Stimulated activated CD4-positive, alpha-beta T cell treated with anti-CD3 and anti-CD28 coated beads, TNF-alpha, amount 100 ng/mL, for 4 hours (primary cell): ENCODE data around the gene USP17L5.
"Not testable (repeated sequence)": the region's sequence is repeated elsewhere in the genome, so short reads cannot be mapped to it uniquely, and the experiment has no call there.

Source experiments
- DNase-seq, 3 experiments: peaks; one replicate each; pipeline ENCODE4 v3.0.0-alpha.2; 2020; ENCODE audit warnings: low read depth in 3 of 3

Gene USP17L5

GRCh38 chr4:9339103-9339502 lies at the start of gene USP17L5:
TSS of gene USP17L5 (plus strand) at chr4:9339403. CDS start at chr4:9339403, 0 bp downstream.
- not testable (repeated sequence) for DNase-seq

GRCh38 chr4:9324191-9324590 lies 15.0 kb upstream of the USP17L5 start:
- DNase-seq = not testable (repeated sequence)

- not testable (repeated sequence) for DNase-seq
Observed at GRCh38 chr4:9324865-9325264, 14.3 kb upstream of the USP17L5 start, which contains the start of gene USP17L24. TSS of gene USP17L24 (plus strand) at chr4:9325165. CDS start at chr4:9325165, 0 bp downstream.

GRCh38 chr4:9329611-9330010 lies 9.6 kb upstream of the USP17L5 start, which contains the start of gene USP17L25:
TSS of gene USP17L25 (plus strand) at chr4:9329911. CDS start at chr4:9329911, 0 bp downstream.
- DNase-seq = not testable (repeated sequence)

GRCh38 chr4:9334358-9334757 lies 4.8 kb upstream of the USP17L5 start, which contains the start of gene USP17L26:
TSS of gene USP17L26 (plus strand) at chr4:9334658. CDS start at chr4:9334658, 0 bp downstream.
- not testable (repeated sequence) for DNase-seq

- not testable (repeated sequence) for DNase-seq
Observed at GRCh38 chr4:9343848-9344247, 4.6 kb downstream of the USP17L5 start, which contains the start of gene USP17L27. TSS of gene USP17L27 (plus strand) at chr4:9344148. CDS start at chr4:9344148, 0 bp downstream.

GRCh38 chr4:9348593-9348992 lies 9.4 kb downstream of the USP17L5 start, which contains the start of gene USP17L28:
TSS of gene USP17L28 (plus strand) at chr4:9348893. CDS start at chr4:9348893, 0 bp downstream.
- not testable (repeated sequence) for DNase-seq

GRCh38 chr4:9350866-9351265 lies 11.7 kb downstream of the USP17L5 start:
- not testable (repeated sequence) for DNase-seq

- not testable (repeated sequence) for DNase-seq
Observed at GRCh38 chr4:9353338-9353737, 14.1 kb downstream of the USP17L5 start, which contains the start of gene USP17L29. TSS of gene USP17L29 (plus strand) at chr4:9353638. CDS start at chr4:9353638, 0 bp downstream.

GRCh38 chr4:9362829-9363228 lies 23.6 kb downstream of the USP17L5 start, which contains the start of gene USP17L30:
TSS of gene USP17L30 (plus strand) at chr4:9363129. CDS start at chr4:9363129, 0 bp downstream.
- not testable (repeated sequence) for DNase-seq

GRCh38 chr4:9379881-9380280 lies 40.7 kb downstream of the USP17L5 start:
- not testable (repeated sequence) for DNase-seq

GRCh38 chr4:9381012-9381534 lies 41.9 kb downstream of the USP17L5 start:
- DNase-seq = peak; percentile 31 to 40 (median 38)

- no peak for DNase-seq
Observed at GRCh38 chr4:9384126-9384525, 44.9 kb downstream of the USP17L5 start.

GRCh38 chr4:9389001-9389400 lies 49.8 kb downstream of the USP17L5 start:
- not testable (repeated sequence) for DNase-seq
